Panc1 (cell line): ENCODE results near the gene C20orf202. TPM values are rescaled to one million over a fixed set of nuclear protein-coding genes. Genes with fewer than 3 reads are reported as not detected.
"Not testable (repeated sequence)": the region's sequence is repeated elsewhere in the genome, so short reads cannot be mapped to it uniquely, and the experiment has no call there.

ENCODE experiments used
- ATAC-seq: fragments of 200-7000 bp; cut with Tn5 transposase; 2 replicates; pipeline ENCODE4 v1.9.1; 2020; ENCODE audit warnings: mild to moderate bottlenecking, moderate library complexity
- BruUV-seq: library from RNA; stranded (reverse); fragments of 400-500 nt; replicated peaks from 2 replicates; lab custom pipeline; 2021; lab: Mats Ljungman, UMichigan
- CTCF ChIA-PET: fragments of 300-600 bp; sonication (Branson Sonifier 250); formaldehyde crosslinking; loops from one replicate; lab custom pipeline; 2022; ENCODE audit warnings: antibody characterized with exemption; lab: Charles Lee
- POLR2A ChIA-PET: fragments of 300-600 bp; sonication (Branson Sonifier 250); formaldehyde crosslinking; loops from one replicate; lab custom pipeline; 2022; ENCODE audit warnings: antibody characterized with exemption; lab: Charles Lee
- DNase-seq: peaks from one replicate; pipeline ENCODE4 v3.0.0-alpha.2; 2010; ENCODE audit warnings: low read depth, low spot score
- H3K27ac ChIP-seq: 2 replicates; pipeline ENCODE4 v1.5.1; 2011; ENCODE audit warnings: mild to moderate bottlenecking, low read length, inconsistent platforms
- H3K27me3 ChIP-seq: fragments of 200-500 bp; sonication (Bioruptor generic); 2 replicates; pipeline ENCODE4 v1.6.0; 2014; ENCODE audit warnings: low read length, inconsistent platforms; ENCODE audit not compliant: control insufficient read depth, insufficient read depth
- H3K36me3 ChIP-seq: fragments of 200-500 bp; sonication (Bioruptor generic); 2 replicates; pipeline ENCODE4 v1.5.1; 2014; ENCODE audit warnings: inconsistent platforms, mild to moderate bottlenecking, low read length, moderate library complexity; ENCODE audit not compliant: control insufficient read depth, insufficient read depth
- H3K4me1 ChIP-seq: 2 replicates; pipeline ENCODE4 v1.5.1; 2011; ENCODE audit warnings: inconsistent platforms, mild to moderate bottlenecking, low read length, moderate library complexity; ENCODE audit not compliant: control insufficient read depth, insufficient read depth
- H3K4me3 ChIP-seq, 2 experiments: 2 replicates each; pipeline ENCODE4 v1.5.1; 2011 to 2012; ENCODE audit warnings: low read depth in 2 of 2, low read length in 2 of 2, mild to moderate bottlenecking in 2 of 2, inconsistent platforms in 1 of 2, moderate library complexity in 1 of 2
- H3K9me3 ChIP-seq: fragments of 200-500 bp; sonication (Bioruptor generic); 2 replicates; pipeline ENCODE4 v1.5.1; 2014; ENCODE audit warnings: low read depth, mild to moderate bottlenecking, inconsistent platforms, low read length, moderate library complexity; ENCODE audit not compliant: control insufficient read depth, insufficient read depth
- POLR2AphosphoS5 ChIP-seq: IDR thresholded peaks from 2 replicates; pipeline ENCODE4 v1.6.1; 2012; ENCODE audit warnings: mild to moderate bottlenecking, low read depth, low read length, moderate library complexity
- SIN3A ChIP-seq: IDR thresholded peaks from 2 replicates; pipeline ENCODE4 v1.6.1; 2012; ENCODE audit warnings: low read depth, mild to moderate bottlenecking, low read length, moderate library complexity, borderline replicate concordance; ENCODE audit not compliant: insufficient read depth
- TCF7L2 ChIP-seq: IDR thresholded peaks from 2 replicates; pipeline ENCODE4 v1.6.1; 2011; ENCODE audit warnings: mild to moderate bottlenecking, low read depth, low read length, inconsistent platforms
- in situ Hi-C: cut with HindIII; loops from 2 replicates; pipeline ENCODE4 v1.10.0; 2016; ENCODE audit warnings: low sequenced_read_pairs, low pct_unique_long_range_greater_than_20kb
- intact Hi-C: fragments of 100-400 bp; cut with micrococcal nuclease; formaldehyde crosslinking; loops from one replicate; pipeline ENCODE4 v1.10.0; 2022; ENCODE audit not compliant: unreplicated experiment
- total RNA-seq: library from RNA; stranded (reverse); gene quantifications from one replicate; pipeline ENCODE4 v1.2.1, GENCODE V29; 2021; ENCODE audit not compliant: unreplicated experiment
- TF ChIP-seq, protein P1 (sequence below): fragments of 450-650 bp; IDR thresholded peaks from 2 replicates; pipeline ENCODE4 v1.5.1; 2017; ENCODE audit warnings: mild to moderate bottlenecking
- TF ChIP-seq, protein P2 (sequence below), 2 experiments: IDR thresholded peaks; 2 replicates each; pipeline ENCODE4 v1.6.1; 2011 to 2012; ENCODE audit warnings: low read depth in 2 of 2, control low read depth in 1 of 2, low read length in 1 of 2, mild to moderate bottlenecking in 1 of 2, moderate library complexity in 1 of 2; ENCODE audit not compliant: insufficient read depth in 1 of 2

The C20orf202 gene
- total RNA-seq, 1 experiment from 2014 or later, result not detected

DNA sequence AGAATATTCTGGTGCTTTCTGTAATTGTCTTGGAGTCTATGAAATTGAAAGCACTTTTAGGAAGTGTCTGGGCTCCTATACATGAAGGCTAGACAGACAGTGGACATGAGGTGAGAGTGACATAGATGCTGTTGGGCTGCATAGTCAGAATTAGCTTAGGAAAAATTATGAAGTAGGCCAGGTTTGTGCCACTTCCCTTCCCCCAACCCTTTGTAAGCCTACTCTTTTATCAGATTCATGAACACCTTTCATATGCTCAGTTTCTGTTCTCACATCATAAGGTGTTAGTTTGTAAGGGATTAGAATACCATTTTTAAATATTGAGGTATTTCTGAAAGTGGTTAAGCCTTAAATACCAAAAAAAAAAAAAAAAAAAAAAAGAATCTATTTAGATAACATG is 44.4 kb downstream of the C20orf202 start:
- POLR2A ChIA-PET, result no interaction called here
- no TSS peak for BruUV-seq

DNA sequence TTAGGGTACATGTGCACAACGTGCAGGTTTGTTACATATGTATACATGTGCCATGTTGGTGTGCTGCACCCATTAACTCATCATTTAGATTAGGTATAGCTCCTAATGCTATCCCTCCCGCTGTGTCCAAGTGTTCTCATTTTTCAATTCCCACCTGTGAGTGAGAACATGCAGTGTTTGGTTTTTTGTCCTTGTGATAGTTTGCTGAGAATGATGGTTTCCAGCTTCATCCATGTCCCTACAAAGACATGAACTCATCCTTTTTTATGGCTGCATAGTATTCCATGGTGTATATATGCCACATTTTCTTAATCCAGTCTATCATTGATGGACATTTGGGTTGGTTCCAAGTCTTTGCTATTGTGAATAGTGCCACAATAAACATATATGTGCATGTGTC is 47.0 kb downstream of the C20orf202 start:
- H3K9me3 ChIP-seq, H3K36me3 ChIP-seq, H3K4me3 ChIP-seq, POLR2A ChIA-PET, CTCF ChIA-PET, DNase-seq, BruUV-seq, ATAC-seq, in situ Hi-C loops, H3K4me1 ChIP-seq, H3K27me3 ChIP-seq, H3K27ac ChIP-seq, intact Hi-C loops: not testable (repeated sequence)

More for the DNA sequence above, 44.4 kb downstream of the C20orf202 start:
- TF ChIP-seq, protein P1, sequence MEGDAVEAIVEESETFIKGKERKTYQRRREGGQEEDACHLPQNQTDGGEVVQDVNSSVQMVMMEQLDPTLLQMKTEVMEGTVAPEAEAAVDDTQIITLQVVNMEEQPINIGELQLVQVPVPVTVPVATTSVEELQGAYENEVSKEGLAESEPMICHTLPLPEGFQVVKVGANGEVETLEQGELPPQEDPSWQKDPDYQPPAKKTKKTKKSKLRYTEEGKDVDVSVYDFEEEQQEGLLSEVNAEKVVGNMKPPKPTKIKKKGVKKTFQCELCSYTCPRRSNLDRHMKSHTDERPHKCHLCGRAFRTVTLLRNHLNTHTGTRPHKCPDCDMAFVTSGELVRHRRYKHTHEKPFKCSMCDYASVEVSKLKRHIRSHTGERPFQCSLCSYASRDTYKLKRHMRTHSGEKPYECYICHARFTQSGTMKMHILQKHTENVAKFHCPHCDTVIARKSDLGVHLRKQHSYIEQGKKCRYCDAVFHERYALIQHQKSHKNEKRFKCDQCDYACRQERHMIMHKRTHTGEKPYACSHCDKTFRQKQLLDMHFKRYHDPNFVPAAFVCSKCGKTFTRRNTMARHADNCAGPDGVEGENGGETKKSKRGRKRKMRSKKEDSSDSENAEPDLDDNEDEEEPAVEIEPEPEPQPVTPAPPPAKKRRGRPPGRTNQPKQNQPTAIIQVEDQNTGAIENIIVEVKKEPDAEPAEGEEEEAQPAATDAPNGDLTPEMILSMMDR, result no peak
- Histone ChIP-seq H3K27ac (no peak overlapping the region), H3K9me3 (no peaks in the 10 kb centered on the region), H3K36me3 (no peaks in the 10 kb centered on the region), H3K4me1 (no peaks in the 10 kb centered on the region), H3K27me3 (no peaks in the 10 kb centered on the region), H3K4me3 (no peak overlapping the region)
- in situ Hi-C loops, result no loop called here
- CTCF ChIA-PET, result interaction anchor here (0.6 kb wide), 1 partner anchor 432 kb away, joined by 3 read pairs; no protein-coding TSS in a partner anchor
- intact Hi-C loops, result no loop called here
- DNase-seq (no peak), ATAC-seq (no peak)

DNA sequence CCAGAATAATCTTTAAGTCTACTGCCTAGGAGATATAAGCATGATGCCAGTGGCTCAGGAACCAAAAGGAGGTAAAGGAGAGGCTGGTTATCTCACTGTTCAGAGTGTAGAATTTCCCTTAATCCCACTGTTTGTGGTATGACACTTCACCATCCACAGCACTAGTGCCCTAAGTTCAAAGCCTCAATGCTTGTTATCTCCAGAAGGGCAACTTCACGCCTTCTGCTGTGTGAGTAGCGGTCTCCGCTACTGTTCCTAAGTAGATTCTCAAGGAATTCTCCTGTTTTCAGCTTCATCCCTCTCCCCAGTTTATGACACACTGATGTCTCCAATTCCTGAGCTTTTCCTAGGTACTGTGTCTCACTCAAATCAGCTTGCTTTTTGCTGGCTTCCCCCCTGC is 49.2 kb downstream of the C20orf202 start:
- Histone ChIP-seq H3K27ac (no peak overlapping the region), H3K4me1 (no peaks in the 10 kb centered on the region), H3K27me3 (peaks cover 2% of the 10 kb centered on the region; the same call in 1 of the 2 replicates), H3K9me3 (no peaks in the 10 kb centered on the region), H3K36me3 (no peaks in the 10 kb centered on the region), H3K4me3 (no peak overlapping the region)
- intact Hi-C loops, result no loop called here
- in situ Hi-C loops, result no loop called here
- DNase-seq, result no peak
- ChIA-PET POLR2A (no interaction called here), CTCF (no interaction called here)
- TF ChIP-seq, protein P1, result no peak
- TF ChIP-seq TCF7L2, result no peak
- TF ChIP-seq SIN3A, result no peak
- no peak for TF ChIP-seq POLR2AphosphoS5
- TF ChIP-seq, protein P2, sequence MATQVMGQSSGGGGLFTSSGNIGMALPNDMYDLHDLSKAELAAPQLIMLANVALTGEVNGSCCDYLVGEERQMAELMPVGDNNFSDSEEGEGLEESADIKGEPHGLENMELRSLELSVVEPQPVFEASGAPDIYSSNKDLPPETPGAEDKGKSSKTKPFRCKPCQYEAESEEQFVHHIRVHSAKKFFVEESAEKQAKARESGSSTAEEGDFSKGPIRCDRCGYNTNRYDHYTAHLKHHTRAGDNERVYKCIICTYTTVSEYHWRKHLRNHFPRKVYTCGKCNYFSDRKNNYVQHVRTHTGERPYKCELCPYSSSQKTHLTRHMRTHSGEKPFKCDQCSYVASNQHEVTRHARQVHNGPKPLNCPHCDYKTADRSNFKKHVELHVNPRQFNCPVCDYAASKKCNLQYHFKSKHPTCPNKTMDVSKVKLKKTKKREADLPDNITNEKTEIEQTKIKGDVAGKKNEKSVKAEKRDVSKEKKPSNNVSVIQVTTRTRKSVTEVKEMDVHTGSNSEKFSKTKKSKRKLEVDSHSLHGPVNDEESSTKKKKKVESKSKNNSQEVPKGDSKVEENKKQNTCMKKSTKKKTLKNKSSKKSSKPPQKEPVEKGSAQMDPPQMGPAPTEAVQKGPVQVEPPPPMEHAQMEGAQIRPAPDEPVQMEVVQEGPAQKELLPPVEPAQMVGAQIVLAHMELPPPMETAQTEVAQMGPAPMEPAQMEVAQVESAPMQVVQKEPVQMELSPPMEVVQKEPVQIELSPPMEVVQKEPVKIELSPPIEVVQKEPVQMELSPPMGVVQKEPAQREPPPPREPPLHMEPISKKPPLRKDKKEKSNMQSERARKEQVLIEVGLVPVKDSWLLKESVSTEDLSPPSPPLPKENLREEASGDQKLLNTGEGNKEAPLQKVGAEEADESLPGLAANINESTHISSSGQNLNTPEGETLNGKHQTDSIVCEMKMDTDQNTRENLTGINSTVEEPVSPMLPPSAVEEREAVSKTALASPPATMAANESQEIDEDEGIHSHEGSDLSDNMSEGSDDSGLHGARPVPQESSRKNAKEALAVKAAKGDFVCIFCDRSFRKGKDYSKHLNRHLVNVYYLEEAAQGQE (IDR thresholded peaks at IDR 0.05; ENCODE audit: insufficient read depth in 1 of 2, low read depth in 2 of 2, low read length in 1 of 2), result no peak
- BruUV-seq, result no TSS peak
- no peak for ATAC-seq
